HepG2 (cell line): ENCODE results near the gene PLA2G12A. TPM values are rescaled to one million over a fixed set of nuclear protein-coding genes. Genes with fewer than 3 reads are reported as not detected.
A peak's percentile ranks its signal among the peaks of the same experiment; 100 is the strongest.

Experiments used
- AHR ChIP-seq: IDR thresholded peaks from 2 replicates; pipeline ENCODE4 v1.6.1; 2018; ENCODE audit warnings: missing genetic modification reagents, missing compliant biosample characterization
- CSRNP1 ChIP-seq: sonication (generic); formaldehyde crosslinking; IDR thresholded peaks from 2 replicates; pipeline ENCODE4 v1.8.1; 2023; ENCODE audit warnings: mild to moderate bottlenecking, missing genetic modification reagents
- DMAP1 ChIP-seq: IDR thresholded peaks from 2 replicates; pipeline ENCODE4 v1.6.1; 2016
- DZIP1 ChIP-seq: sonication (generic); formaldehyde crosslinking; IDR thresholded peaks from 2 replicates; pipeline ENCODE4 v1.5.0; 2020; ENCODE audit warnings: mild to moderate bottlenecking, missing genetic modification reagents
- KDM5A ChIP-seq: fragments of 200-600 bp; sonication (generic); IDR thresholded peaks from 2 replicates; pipeline ENCODE4 v1.7.0; 2018; ENCODE audit warnings: antibody characterized with exemption, mild to moderate bottlenecking, low read length, borderline replicate concordance
- MXD4 ChIP-seq: IDR thresholded peaks from 2 replicates; pipeline ENCODE4 v1.6.1; 2016; ENCODE audit warnings: mild to moderate bottlenecking, missing biosample characterization, missing genetic modification reagents
- RFXAP ChIP-seq: sonication (generic); formaldehyde crosslinking; IDR thresholded peaks from 2 replicates; pipeline ENCODE4 v1.4.0; 2020; ENCODE audit warnings: missing genetic modification reagents, borderline replicate concordance
- SNAPC2 ChIP-seq: sonication (generic); formaldehyde crosslinking; IDR thresholded peaks from 2 replicates; pipeline ENCODE4 v1.8.1; 2022; ENCODE audit warnings: mild to moderate bottlenecking, missing genetic modification reagents
- TARDBP ChIP-seq: sonication (generic); formaldehyde crosslinking; IDR thresholded peaks from 2 replicates; pipeline ENCODE4 v1.8.0; 2022; ENCODE audit warnings: mild to moderate bottlenecking, missing genetic modification reagents
- THYN1 ChIP-seq: sonication (generic); formaldehyde crosslinking; IDR thresholded peaks from 2 replicates; pipeline ENCODE4 v1.8.1; 2023; ENCODE audit warnings: low read depth, mild to moderate bottlenecking, moderate library complexity, missing genetic modification reagents, borderline replicate concordance
- ZMYM4 ChIP-seq: sonication (generic); formaldehyde crosslinking; IDR thresholded peaks from 2 replicates; pipeline ENCODE4 v1.8.1; 2023; ENCODE audit warnings: mild to moderate bottlenecking, missing genetic modification reagents
- ZNF225 ChIP-seq: sonication (generic); formaldehyde crosslinking; IDR thresholded peaks from 2 replicates; pipeline ENCODE4 v1.4.0; 2020; ENCODE audit warnings: mild to moderate bottlenecking, missing genetic modification reagents
- ZNF235 ChIP-seq: sonication (generic); formaldehyde crosslinking; IDR thresholded peaks from 2 replicates; pipeline ENCODE4 v1.8.1; 2023; ENCODE audit warnings: mild to moderate bottlenecking, missing genetic modification reagents, borderline replicate concordance
- ZNF550 ChIP-seq: sonication (generic); formaldehyde crosslinking; IDR thresholded peaks from 2 replicates; pipeline ENCODE4 v1.4.0; 2020; ENCODE audit warnings: mild to moderate bottlenecking, missing genetic modification reagents, borderline replicate concordance
- ZNF740 ChIP-seq: sonication (generic); formaldehyde crosslinking; IDR thresholded peaks from 2 replicates; pipeline ENCODE4 v1.4.0; 2020; ENCODE audit warnings: missing genetic modification reagents
- ZNF777 ChIP-seq: sonication (generic); formaldehyde crosslinking; IDR thresholded peaks from 2 replicates; pipeline ENCODE4 v1.4.0; 2020; ENCODE audit warnings: missing genetic modification reagents
- ZNF781 ChIP-seq: sonication (generic); formaldehyde crosslinking; IDR thresholded peaks from 2 replicates; pipeline ENCODE4 v1.5.1; 2020; ENCODE audit warnings: borderline replicate concordance, mild to moderate bottlenecking, missing genetic modification reagents; ENCODE audit errors: not compliant biosample characterization
- ZNF792 ChIP-seq: IDR thresholded peaks from 2 replicates; pipeline ENCODE4 v1.6.1; 2016
- polyA plus RNA-seq, 8 experiments: library from polyadenylated mRNA; depleted of rRNA in 3 of 8; stranded (reverse) in 7 of 8; unstranded in 1 of 8; fragments of >200 nt; fragmentation: Illumina TruSeq in 4 of 8; extraction: Trizol in 4 of 8; gene quantifications; 2 replicates each; pipeline versions ENCODE4 v1.2.1 to v1.2.3, GENCODE V29; 2011 to 2016; ENCODE audit warnings: low read depth in 4 of 8, missing spikeins in 1 of 8, mixed read lengths in 1 of 8; ENCODE audit not compliant: insufficient read depth in 1 of 8
- total RNA-seq, 5 experiments: library from RNA; depleted of rRNA; stranded (reverse); fragments of >200 nt; fragmentation: Illumina TruSeq; extraction: Trizol; gene quantifications; 2 replicates each; pipeline ENCODE4 v1.2.3, GENCODE V29; 2016; ENCODE audit warnings: low read depth in 1 of 5
- TF ChIP-seq, protein P1 (sequence below), 2 experiments: sonication (generic) in 1 of 2; formaldehyde crosslinking in 1 of 2; IDR thresholded peaks; 2 replicates each; pipeline versions ENCODE4 v1.4.0 to v1.6.1; 2018 to 2020; ENCODE audit warnings: missing genetic modification reagents in 2 of 2, borderline replicate concordance in 1 of 2, low read depth in 1 of 2, mild to moderate bottlenecking in 1 of 2, missing biosample characterization in 1 of 2
- TF ChIP-seq, protein P2 (sequence below): sonication (generic); formaldehyde crosslinking; IDR thresholded peaks from 2 replicates; pipeline ENCODE4 v1.4.0; 2020; ENCODE audit warnings: missing genetic modification reagents

The PLA2G12A gene
- total and polyA plus RNA-seq, 2 of the 13 experiments (the other 11 are each of a cell fraction or from before 2014, with no cell fraction given): 61.2 to 64.0 TPM

- TF ChIP-seq ZNF235 (CRISPR knock-in tag) (0 out of 2 replicates have a peak, but pooled peaks have one; percentile 24), TARDBP (CRISPR knock-in tag) (peak; percentile 51; the same call in 1 of the 2 replicates), CSRNP1 (CRISPR knock-in tag) (peak; percentile 61; the same call in 1 of the 2 replicates), DZIP1 (CRISPR knock-in tag) (no peak), MXD4 (CRISPR knock-in tag) (peak; percentile 60; the same call in 1 of the 2 replicates), ZNF550 (CRISPR knock-in tag) (0 out of 2 replicates have a peak, but pooled peaks have one; percentile 43), KDM5A (peak; percentile 41; the same call in 1 of the 2 replicates), RFXAP (CRISPR knock-in tag) (peak; percentile 15; the same call in 1 of the 2 replicates), ZNF777 (CRISPR knock-in tag) (peak; percentile 26; the same call in 1 of the 2 replicates), ZNF740 (CRISPR knock-in tag) (peak; percentile 43; the same call in 1 of the 2 replicates), SNAPC2 (CRISPR knock-in tag) (peak; percentile 47; the same call in 1 of the 2 replicates), ZNF225 (CRISPR knock-in tag) (peak; percentile 84; the same call in 1 of the 2 replicates), DMAP1 (CRISPR knock-in tag) (peak; percentile 61; the same call in 1 of the 2 replicates), THYN1 (CRISPR knock-in tag) (0 out of 2 replicates have a peak, but pooled peaks have one; percentile 32), ZNF781 (CRISPR knock-in tag) (peak; percentile 76), ZNF792 (0 out of 2 replicates have a peak, but pooled peaks have one; percentile 18), AHR (no peak), ZMYM4 (CRISPR knock-in tag) (peak; percentile 63; the same call in 1 of the 2 replicates)
- TF ChIP-seq, protein P1, sequence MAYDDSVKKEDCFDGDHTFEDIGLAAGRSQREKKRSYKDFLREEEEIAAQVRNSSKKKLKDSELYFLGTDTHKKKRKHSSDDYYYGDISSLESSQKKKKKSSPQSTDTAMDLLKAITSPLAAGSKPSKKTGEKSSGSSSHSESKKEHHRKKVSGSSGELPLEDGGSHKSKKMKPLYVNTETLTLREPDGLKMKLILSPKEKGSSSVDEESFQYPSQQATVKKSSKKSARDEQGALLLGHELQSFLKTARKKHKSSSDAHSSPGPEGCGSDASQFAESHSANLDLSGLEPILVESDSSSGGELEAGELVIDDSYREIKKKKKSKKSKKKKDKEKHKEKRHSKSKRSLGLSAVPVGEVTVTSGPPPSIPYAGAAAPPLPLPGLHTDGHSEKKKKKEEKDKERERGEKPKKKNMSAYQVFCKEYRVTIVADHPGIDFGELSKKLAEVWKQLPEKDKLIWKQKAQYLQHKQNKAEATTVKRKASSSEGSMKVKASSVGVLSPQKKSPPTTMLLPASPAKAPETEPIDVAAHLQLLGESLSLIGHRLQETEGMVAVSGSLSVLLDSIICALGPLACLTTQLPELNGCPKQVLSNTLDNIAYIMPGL (CRISPR knock-in tag; IDR thresholded peaks at IDR 0.05; ENCODE audit: borderline replicate concordance in 1 of 2, low read depth in 1 of 2): no peak
- TF ChIP-seq, protein P2, sequence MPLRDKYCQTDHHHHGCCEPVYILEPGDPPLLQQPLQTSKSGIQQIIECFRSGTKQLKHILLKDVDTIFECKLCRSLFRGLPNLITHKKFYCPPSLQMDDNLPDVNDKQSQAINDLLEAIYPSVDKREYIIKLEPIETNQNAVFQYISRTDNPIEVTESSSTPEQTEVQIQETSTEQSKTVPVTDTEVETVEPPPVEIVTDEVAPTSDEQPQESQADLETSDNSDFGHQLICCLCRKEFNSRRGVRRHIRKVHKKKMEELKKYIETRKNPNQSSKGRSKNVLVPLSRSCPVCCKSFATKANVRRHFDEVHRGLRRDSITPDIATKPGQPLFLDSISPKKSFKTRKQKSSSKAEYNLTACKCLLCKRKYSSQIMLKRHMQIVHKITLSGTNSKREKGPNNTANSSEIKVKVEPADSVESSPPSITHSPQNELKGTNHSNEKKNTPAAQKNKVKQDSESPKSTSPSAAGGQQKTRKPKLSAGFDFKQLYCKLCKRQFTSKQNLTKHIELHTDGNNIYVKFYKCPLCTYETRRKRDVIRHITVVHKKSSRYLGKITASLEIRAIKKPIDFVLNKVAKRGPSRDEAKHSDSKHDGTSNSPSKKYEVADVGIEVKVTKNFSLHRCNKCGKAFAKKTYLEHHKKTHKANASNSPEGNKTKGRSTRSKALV (CRISPR knock-in tag): no peak
These were observed 653 bp downstream of the PLA2G12A start (continued) for GRCh38 chr4:109729117-109729717.
